Measurements from ENCODE around the gene UMOD.

- TF ChIP-seq CTCF (IDR thresholded peaks at IDR 0.05; ENCODE audit: low read depth, low read length, poor library complexity, severe bottlenecking) (no peak), EZH2phosphoT487 (IDR thresholded peaks at IDR 0.05; ENCODE audit: borderline replicate concordance, low read length) (no peak)
Observed at GRCh38 chr16:20309786-20310185, 42.7 kb downstream of the UMOD start.

Data from DOHH2 (cell line).